Loucy (cell line): Measurements from ENCODE around the gene SRD5A3.

Experiments used
- EZH2phosphoT487 ChIP-seq: fragments of 200-600 bp; IDR thresholded peaks from 2 replicates; pipeline ENCODE4 v1.6.1; 2018; ENCODE audit warnings: antibody characterized with exemption, mild to moderate bottlenecking, moderate library complexity, borderline replicate concordance
- TF ChIP-seq, protein P1 (sequence below): fragments of 200-600 bp; sonication (generic); conservative IDR thresholded peaks from 2 replicates; pipeline ENCODE4 v1.5.1; 2014; ENCODE audit warnings: mild to moderate bottlenecking, antibody characterized with exemption, low read length

GRCh38 chr4:55358246-55358645, 12.2 kb downstream of the SRD5A3 start:
- TF ChIP-seq, protein P1, sequence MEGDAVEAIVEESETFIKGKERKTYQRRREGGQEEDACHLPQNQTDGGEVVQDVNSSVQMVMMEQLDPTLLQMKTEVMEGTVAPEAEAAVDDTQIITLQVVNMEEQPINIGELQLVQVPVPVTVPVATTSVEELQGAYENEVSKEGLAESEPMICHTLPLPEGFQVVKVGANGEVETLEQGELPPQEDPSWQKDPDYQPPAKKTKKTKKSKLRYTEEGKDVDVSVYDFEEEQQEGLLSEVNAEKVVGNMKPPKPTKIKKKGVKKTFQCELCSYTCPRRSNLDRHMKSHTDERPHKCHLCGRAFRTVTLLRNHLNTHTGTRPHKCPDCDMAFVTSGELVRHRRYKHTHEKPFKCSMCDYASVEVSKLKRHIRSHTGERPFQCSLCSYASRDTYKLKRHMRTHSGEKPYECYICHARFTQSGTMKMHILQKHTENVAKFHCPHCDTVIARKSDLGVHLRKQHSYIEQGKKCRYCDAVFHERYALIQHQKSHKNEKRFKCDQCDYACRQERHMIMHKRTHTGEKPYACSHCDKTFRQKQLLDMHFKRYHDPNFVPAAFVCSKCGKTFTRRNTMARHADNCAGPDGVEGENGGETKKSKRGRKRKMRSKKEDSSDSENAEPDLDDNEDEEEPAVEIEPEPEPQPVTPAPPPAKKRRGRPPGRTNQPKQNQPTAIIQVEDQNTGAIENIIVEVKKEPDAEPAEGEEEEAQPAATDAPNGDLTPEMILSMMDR = no peak
- TF ChIP-seq EZH2phosphoT487 = no peak
